ENCODE data around the gene ADORA2B. TPM values are rescaled to one million over a fixed set of nuclear protein-coding genes. Genes with fewer than 3 reads are reported as not detected.
"Not testable (repeated sequence)": the region's sequence is repeated elsewhere in the genome, so short reads cannot be mapped to it uniquely, and the experiment has no call there.

ADORA2B gene
- polyA plus RNA-seq, 3 donors = 1.0 to 7.0 (median 4.5) TPM

- DNase-seq (ENCODE audit: low read depth in 3 of 3, low spot score in 2 of 3) = no peak
Measured at GRCh38 chr17:15978606-15979005, 33.7 kb downstream of the ADORA2B start.

- DNase-seq (ENCODE audit: low read depth in 3 of 3, low spot score in 2 of 3) = not testable (repeated sequence)
Measured at GRCh38 chr17:15979013-15979412, 34.1 kb downstream of the ADORA2B start.

- no peak for DNase-seq (ENCODE audit: low read depth in 3 of 3, low spot score in 2 of 3)
Measured at GRCh38 chr17:15981208-15981607, 36.3 kb downstream of the ADORA2B start.

GRCh38 chr17:15981646-15982580 is 37.0 kb downstream of the ADORA2B start:
- no peak for DNase-seq (ENCODE audit: low read depth in 3 of 3, low spot score in 2 of 3)

- no peak for DNase-seq (ENCODE audit: low read depth in 3 of 3, low spot score in 2 of 3)
Measured at GRCh38 chr17:15996322-15996721, 51.4 kb downstream of the ADORA2B start.

- no peak for DNase-seq (ENCODE audit: low read depth in 3 of 3, low spot score in 2 of 3)
Measured at GRCh38 chr17:15998031-15998562, 53.2 kb downstream of the ADORA2B start.

- peak; percentile 87 to 91 (median 90) for DNase-seq (ENCODE audit: low read depth in 3 of 3, low spot score in 2 of 3)
Measured at GRCh38 chr17:15999141-15999973, 54.4 kb downstream of the ADORA2B start, which contains the start of the genes TTC19 and ZSWIM7. TTC19 (plus strand) TSS chr17:15999824; CDS start chr17:15999849, 25 bp downstream. ZSWIM7 (minus strand) TSS chr17:15999704; CDS start chr17:15999594, 110 bp downstream.

- DNase-seq (ENCODE audit: low read depth in 3 of 3, low spot score in 2 of 3) = peak in 2 of 3 donors; percentile 33 to 39
Measured at GRCh38 chr17:15999974-16000827, 55.3 kb downstream of the ADORA2B start.

GRCh38 chr17:16001226-16001897 is 56.4 kb downstream of the ADORA2B start:
- DNase-seq (ENCODE audit: low read depth in 3 of 3, low spot score in 2 of 3) = no peak

- DNase-seq (ENCODE audit: low read depth in 3 of 3, low spot score in 2 of 3) = no peak
Measured at GRCh38 chr17:16002708-16003260, 57.9 kb downstream of the ADORA2B start.

- no peak for DNase-seq (ENCODE audit: low read depth in 3 of 3, low spot score in 2 of 3)
Measured at GRCh38 chr17:16003841-16004240, 58.9 kb downstream of the ADORA2B start.

- DNase-seq (ENCODE audit: low read depth in 3 of 3, low spot score in 2 of 3) = no peak
Measured at GRCh38 chr17:16005636-16006035, 60.7 kb downstream of the ADORA2B start.

GRCh38 chr17:16007439-16007838 is 62.5 kb downstream of the ADORA2B start:
- DNase-seq (ENCODE audit: low read depth in 3 of 3, low spot score in 2 of 3) = no peak

- no peak for DNase-seq (ENCODE audit: low read depth in 3 of 3, low spot score in 2 of 3)
Measured at GRCh38 chr17:16013943-16014407, 69.0 kb downstream of the ADORA2B start.

GRCh38 chr17:16019347-16019746 is 74.4 kb downstream of the ADORA2B start:
- DNase-seq (ENCODE audit: low read depth in 3 of 3, low spot score in 2 of 3) = no peak

- DNase-seq (ENCODE audit: low read depth in 3 of 3, low spot score in 2 of 3) = no peak
Measured at GRCh38 chr17:16023881-16024280, 79.0 kb downstream of the ADORA2B start.

GRCh38 chr17:16025202-16025601 is 80.3 kb downstream of the ADORA2B start:
- DNase-seq (ENCODE audit: low read depth in 3 of 3, low spot score in 2 of 3) = no peak
